HG03378 (cell line): ENCODE measurements around the gene PXDN.

Experiments
- ATAC-seq: cut with Tn5 transposase; IDR thresholded peaks from one replicate; pipeline ENCODE4 v1.9.1; 2021; ENCODE audit warnings: mild to moderate bottlenecking, moderate library complexity; ENCODE audit not compliant: unreplicated experiment

Gene PXDN

GRCh38 chr2:1590596-1591460 lies 153.5 kb downstream of the PXDN start:
- ATAC-seq = no peak

- ATAC-seq = no peak
These were observed 155.2 kb downstream of the PXDN start for GRCh38 chr2:1588978-1589621.

- ATAC-seq = no peak
These were observed 156.0 kb downstream of the PXDN start for GRCh38 chr2:1588051-1588977.

- no peak for ATAC-seq
These were observed 157.1 kb downstream of the PXDN start for GRCh38 chr2:1586923-1587840.

GRCh38 chr2:1586251-1586922 lies 157.9 kb downstream of the PXDN start:
- no peak for ATAC-seq

- no peak for ATAC-seq
These were observed 158.7 kb downstream of the PXDN start for GRCh38 chr2:1585635-1586034.

GRCh38 chr2:1584691-1585485 lies 159.4 kb downstream of the PXDN start:
- ATAC-seq = no peak

- no peak for ATAC-seq
These were observed 160.2 kb downstream of the PXDN start for GRCh38 chr2:1584051-1584531.

GRCh38 chr2:1582891-1583341 lies 161.4 kb downstream of the PXDN start:
- ATAC-seq = no peak

- ATAC-seq = no peak
These were observed 162.2 kb downstream of the PXDN start for GRCh38 chr2:1581965-1582625.
